RWPE1 (cell line): Measurements from ENCODE around the gene AIPL1.

Source experiments
- CTCF ChIA-PET: fragments of 350-600 bp; sonication (Branson Sonifier 250); formaldehyde crosslinking; extraction: SDS; loops from one replicate; lab custom pipeline; 2021; lab: Yijun Ruan, JAX
- POLR2A ChIA-PET: fragments of 400-600 bp; formaldehyde crosslinking; extraction: SDS; loops from one replicate; lab custom pipeline; 2020; ENCODE audit warnings: antibody characterized with exemption; ENCODE audit not compliant: low non-redundant PET; lab: Yijun Ruan, JAX
- DNase-seq: peaks from one replicate; pipeline ENCODE4 v3.0.0; 2012; ENCODE audit warnings: low spot score
- H3K27ac ChIP-seq: fragments of 450-650 bp; 2 replicates; pipeline ENCODE4 v1.5.1; 2017
- TF ChIP-seq, protein P1 (sequence below): fragments of 450-650 bp; conservative IDR thresholded peaks from 2 replicates; pipeline ENCODE4 v1.5.1; 2017; ENCODE audit warnings: low read depth, mild to moderate bottlenecking

AIPL1 gene

DNA sequence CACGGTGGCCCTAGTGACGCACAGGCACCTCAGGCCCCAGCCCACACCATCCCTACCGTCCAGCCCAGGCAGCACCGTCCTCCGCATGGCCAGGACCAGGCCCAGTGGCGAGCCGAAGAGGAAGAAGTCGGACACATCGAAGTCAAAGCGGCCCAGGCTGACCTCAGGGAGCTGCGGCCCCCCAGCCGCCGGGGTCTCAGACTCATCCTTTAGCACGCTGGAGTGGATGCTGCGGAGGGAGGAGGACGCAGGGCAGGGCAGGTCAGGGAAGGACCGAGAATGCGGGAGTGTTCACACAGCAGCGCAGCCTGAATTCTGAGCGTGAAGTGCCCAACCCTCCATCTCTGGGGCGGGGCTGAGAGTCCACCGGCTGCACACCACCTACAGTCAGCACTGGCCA is 39.5 kb upstream of the AIPL1 start:
- peak overlapping the region; percentile 81 for H3K27ac ChIP-seq
- ChIA-PET POLR2A (no interaction called here), CTCF (interaction anchor here (1.2 kb wide), 1 partner anchor 78 kb away, joined by 5 read pairs; no protein-coding TSS in a partner anchor)
- DNase-seq, result no peak
- TF ChIP-seq, protein P1, sequence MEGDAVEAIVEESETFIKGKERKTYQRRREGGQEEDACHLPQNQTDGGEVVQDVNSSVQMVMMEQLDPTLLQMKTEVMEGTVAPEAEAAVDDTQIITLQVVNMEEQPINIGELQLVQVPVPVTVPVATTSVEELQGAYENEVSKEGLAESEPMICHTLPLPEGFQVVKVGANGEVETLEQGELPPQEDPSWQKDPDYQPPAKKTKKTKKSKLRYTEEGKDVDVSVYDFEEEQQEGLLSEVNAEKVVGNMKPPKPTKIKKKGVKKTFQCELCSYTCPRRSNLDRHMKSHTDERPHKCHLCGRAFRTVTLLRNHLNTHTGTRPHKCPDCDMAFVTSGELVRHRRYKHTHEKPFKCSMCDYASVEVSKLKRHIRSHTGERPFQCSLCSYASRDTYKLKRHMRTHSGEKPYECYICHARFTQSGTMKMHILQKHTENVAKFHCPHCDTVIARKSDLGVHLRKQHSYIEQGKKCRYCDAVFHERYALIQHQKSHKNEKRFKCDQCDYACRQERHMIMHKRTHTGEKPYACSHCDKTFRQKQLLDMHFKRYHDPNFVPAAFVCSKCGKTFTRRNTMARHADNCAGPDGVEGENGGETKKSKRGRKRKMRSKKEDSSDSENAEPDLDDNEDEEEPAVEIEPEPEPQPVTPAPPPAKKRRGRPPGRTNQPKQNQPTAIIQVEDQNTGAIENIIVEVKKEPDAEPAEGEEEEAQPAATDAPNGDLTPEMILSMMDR, result no peak

DNA sequence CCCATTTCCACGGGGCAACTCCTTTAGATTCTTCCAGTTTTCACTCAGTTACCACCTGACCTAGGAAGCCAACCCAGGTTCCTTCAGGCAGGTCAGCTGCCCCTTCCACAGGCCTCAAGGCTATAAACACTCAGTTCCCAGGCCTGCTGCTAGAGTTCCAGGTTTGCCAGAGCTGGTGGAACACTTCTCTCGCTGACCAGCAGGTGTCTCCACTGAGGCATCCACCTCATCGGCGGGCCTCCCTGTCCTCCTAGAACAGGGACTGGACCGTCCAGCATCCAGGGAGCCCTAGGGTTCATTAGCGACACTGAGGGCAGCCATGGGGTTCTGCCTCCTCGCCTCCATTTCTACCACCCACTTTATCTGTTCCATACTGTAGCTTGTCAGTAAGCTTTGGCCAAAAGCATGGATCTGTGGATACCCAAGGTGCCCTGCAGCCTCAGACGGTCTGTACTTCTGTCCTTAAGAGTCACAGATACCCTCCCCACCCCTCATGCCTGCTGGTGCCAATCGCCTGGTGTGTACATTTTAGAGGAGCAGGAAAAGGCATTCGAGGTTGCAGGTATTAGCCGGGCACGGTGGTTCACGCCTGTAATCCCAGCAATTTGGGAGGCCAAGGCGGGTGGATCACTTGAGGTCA is 38.3 kb upstream of the AIPL1 start:
- DNase-seq, result peak; percentile 81
- TF ChIP-seq, protein P1, result peak; percentile 95
- ChIA-PET POLR2A (no interaction called here), CTCF (interaction anchor here (0.6 to 3.0 kb wide), 22 partner anchors 9 to 1868 kb away, joined by 3 to 21 read pairs (median 4); partner anchors contain the start of gene DHX33)
- peak overlapping the region; percentile 81 for H3K27ac ChIP-seq

DNA sequence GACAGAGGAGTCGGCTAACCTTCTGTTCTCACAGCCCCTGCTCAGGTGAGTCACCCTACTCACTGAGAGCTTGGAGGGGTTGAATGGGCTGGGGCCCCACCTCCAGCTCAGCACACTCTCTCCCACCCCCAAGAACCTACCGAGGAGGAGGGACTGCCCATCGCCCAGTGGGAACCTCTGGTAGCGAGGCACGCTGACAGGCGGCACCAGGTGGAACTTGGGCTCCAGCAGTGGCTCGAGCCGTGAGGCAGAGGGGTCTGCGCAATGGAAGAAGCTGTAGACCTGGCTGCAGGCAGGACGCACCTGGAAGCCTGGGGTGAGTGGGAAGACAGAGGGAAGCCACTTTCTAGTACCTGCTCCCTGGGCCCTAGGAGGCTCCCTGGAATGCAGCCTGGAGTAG is 37.6 kb upstream of the AIPL1 start:
- ChIA-PET CTCF (interaction anchor here (0.5 to 3.0 kb wide), 21 partner anchors 10 to 1867 kb away, joined by 3 to 21 read pairs (median 5); no protein-coding TSS in a partner anchor), POLR2A (no interaction called here)
- DNase-seq, result no peak
- TF ChIP-seq, protein P1, result no peak
- peak overlapping the region; percentile 81 for H3K27ac ChIP-seq

DNA sequence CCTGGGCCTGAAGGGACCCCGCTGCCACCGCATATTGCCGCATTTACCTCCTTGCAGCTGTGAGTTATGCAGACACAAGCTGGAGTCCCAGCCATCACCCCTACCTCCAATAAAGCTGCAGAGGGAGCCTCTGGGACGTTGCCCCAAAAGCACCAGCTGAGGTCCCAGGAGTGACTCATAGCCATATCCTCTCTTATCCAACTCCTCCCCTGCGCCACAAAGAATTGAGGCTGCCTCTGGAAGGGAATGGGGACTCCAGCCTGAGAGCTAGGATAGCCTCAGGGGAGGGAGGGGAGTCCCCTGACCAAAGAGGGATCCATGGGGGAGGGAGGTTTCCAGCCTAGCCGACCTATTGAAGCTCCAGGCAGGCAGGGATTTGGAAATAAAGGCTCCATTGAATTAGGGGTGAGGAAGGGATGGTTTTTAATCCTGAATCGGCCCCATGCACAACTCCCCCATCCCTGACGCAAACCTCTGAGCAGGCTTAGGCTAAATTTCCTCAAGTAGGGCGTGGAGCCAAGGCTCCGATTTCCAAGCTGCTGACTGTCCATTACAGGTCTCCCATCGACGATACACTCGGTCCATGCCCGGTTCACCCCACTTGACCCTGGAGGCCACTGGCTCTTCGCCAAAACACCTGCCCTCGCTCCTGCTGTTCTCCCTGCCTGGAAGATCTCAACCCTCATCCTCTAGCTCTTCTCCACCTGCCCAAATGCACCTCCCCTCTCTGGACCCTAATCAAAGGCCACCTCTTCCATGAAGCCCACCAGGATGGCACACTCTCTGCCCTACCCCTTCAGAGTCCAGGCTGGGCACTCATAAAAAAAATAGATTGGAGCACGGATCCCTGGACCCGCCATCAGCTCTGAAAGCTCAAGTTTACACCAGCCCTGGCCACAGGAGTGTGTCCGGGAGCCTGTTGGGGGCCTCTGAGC is 36.9 kb upstream of the AIPL1 start:
- peak overlapping the region; percentile 81 for H3K27ac ChIP-seq
- TF ChIP-seq, protein P1, result peak; percentile 24; the same call in 1 of the 2 replicates
- CTCF ChIA-PET, result interaction anchor here (0.5 to 3.0 kb wide), 10 partner anchors 12 to 1341 kb away, joined by 3 to 21 read pairs (median 4); no protein-coding TSS in a partner anchor
- POLR2A ChIA-PET, result no interaction called here
- DNase-seq, result peak; percentile 80

DNA sequence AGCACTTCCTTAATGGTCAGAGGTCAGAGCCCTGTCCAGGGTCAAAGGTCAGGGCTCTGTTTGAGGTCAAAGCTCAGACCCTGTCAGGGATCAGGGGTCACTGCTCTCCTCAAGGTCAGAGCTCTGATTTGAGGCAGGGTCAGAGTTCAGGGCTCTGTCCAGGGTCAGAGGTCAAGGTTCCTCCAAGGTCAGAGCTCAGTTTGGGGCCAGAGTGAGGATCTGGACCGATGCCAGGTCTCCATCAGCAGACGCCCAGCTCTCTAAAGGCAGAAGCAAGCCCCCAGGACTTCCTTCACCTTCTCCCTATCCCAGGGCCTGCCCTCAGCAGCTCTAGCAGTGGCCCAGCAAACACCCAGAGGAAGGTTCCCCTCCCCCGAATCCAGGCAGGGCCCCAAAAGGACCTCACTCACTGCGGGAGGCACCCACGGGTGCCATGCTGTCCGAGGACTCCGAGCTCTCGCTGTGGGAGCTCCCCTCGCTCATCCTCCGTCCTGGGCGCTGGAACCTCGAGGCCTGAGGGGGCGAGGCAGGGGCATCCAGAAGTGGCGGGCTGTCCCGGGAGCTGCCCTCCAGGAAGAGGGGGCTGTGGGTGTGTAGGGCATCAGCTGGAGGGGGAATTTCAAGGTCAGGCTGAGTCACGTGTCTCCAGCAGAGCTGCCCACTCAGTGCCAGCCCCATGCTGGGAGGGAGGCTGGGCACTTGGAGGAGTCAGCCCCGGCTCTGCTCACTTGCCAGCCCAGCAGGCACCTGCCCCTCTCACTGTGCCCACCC is 36.0 kb upstream of the AIPL1 start:
- H3K27ac ChIP-seq, result peak overlapping the region; percentile 81
- DNase-seq, result no peak
- TF ChIP-seq, protein P1, result no peak
- POLR2A ChIA-PET, result no interaction called here
- CTCF ChIA-PET, result interaction anchor here (0.6 to 3.0 kb wide), 5 partner anchors 84 to 276 kb away, joined by 3 to 21 read pairs (median 3); no protein-coding TSS in a partner anchor
